Ovary (tissue), 9 donors: ENCODE results near the gene POU2AF2. TPM values are rescaled to one million over a fixed set of nuclear protein-coding genes. Genes with fewer than 3 reads are reported as not detected.
"Not testable (repeated sequence)": the region's sequence is repeated elsewhere in the genome, so short reads cannot be mapped to it uniquely, and the experiment has no call there.

Source experiments
- DNase-seq, 5 donors: peaks; one replicate each; pipeline ENCODE4 v3.0.0-alpha.2; 2019 to 2020
- H3K27ac ChIP-seq, 2 donors: fragments of 200-600 bp; one replicate each; pipeline versions ENCODE4 v1.5.1 to v1.8.0; 2019 to 2022
- H3K27me3 ChIP-seq: fragments of 200-600 bp; one replicate; pipeline ENCODE4 v1.8.0; 2022
- H3K36me3 ChIP-seq: fragments of 200-600 bp; sonication (generic); one replicate; pipeline ENCODE4 v1.5.1; 2019
- H3K4me1 ChIP-seq: one replicate; pipeline ENCODE4 v1.8.1; 2013; ENCODE audit warnings: mild to moderate bottlenecking, moderate library complexity; ENCODE audit not compliant: insufficient read depth
- H3K4me3 ChIP-seq: fragments of 200-600 bp; sonication (generic); one replicate; pipeline ENCODE4 v1.5.1; 2017
- H3K9me3 ChIP-seq, 2 donors: fragments of 200-600 bp in 1 of 2; sonication (generic) in 1 of 2; one replicate each; pipeline versions ENCODE4 v1.5.1 to v1.8.1; 2013 to 2019; ENCODE audit warnings: mild to moderate bottlenecking in 1 of 2, moderate library complexity in 1 of 2
- EP300 ChIP-seq: sonication (generic); formaldehyde crosslinking; IDR thresholded peaks from one replicate; pipeline ENCODE4 v1.6.1; 2017; ENCODE audit warnings: antibody characterized with exemption
- POLR2A ChIP-seq: fragments of 450-650 bp; IDR thresholded peaks from one replicate; pipeline ENCODE4 v1.6.1; 2017; ENCODE audit warnings: antibody characterized with exemption, mild to moderate bottlenecking, moderate library complexity
- WGBS, 3 donors: extraction: QIAGEN DNeasy Blood & Tissue Kit in 1 of 3; methylation state at CpG; one replicate each; pipeline versions ENCODE4 v1.1.5 to v1.1.7; 2013 to 2017; 5-methylcytosine and 5-hydroxymethylcytosine counted together
- intact Hi-C, 4 donors: fragments of 100-400 bp; cut with DNase I; formaldehyde crosslinking; loops; one replicate each; pipeline versions ENCODE4 v1.11.0 to v1.15.1; 2022 to 2023
- polyA plus RNA-seq, 2 donors: library from polyadenylated mRNA; stranded (reverse); fragments of 200-250 nt in 1 of 2; fragments of 350-450 nt in 1 of 2; fragmentation: Illumina TruSeq in 1 of 2; extraction: RNeasy Lipid Tissue Mini Kit (QIAGEN cat#74804) in 1 of 2; gene quantifications; one replicate each; pipeline ENCODE4 v1.2.3, GENCODE V29; 2013 to 2014
- total RNA-seq, 7 donors: library from RNA; depleted of rRNA in 2 of 7; stranded (reverse); fragments of >200 nt in 2 of 7; fragmentation: NEBNext Ultra II Directional in 3 of 7; extraction: Animal tissue kit (Norgen Biotek cat#: 25700) in 3 of 7; gene quantifications; one replicate each; pipeline versions ENCODE4 v1.1.0 to v1.2.4, GENCODE V29; 2016 to 2023
- TF ChIP-seq, protein P1 (sequence below), 3 donors: fragments of 450-650 bp in 2 of 3; fragments of 200-600 bp in 1 of 3; IDR thresholded peaks; one replicate each; pipeline versions ENCODE4 v1.5.1 to v1.8.0; 2016 to 2022; ENCODE audit warnings: antibody characterized with exemption in 3 of 3, mild to moderate bottlenecking in 1 of 3
- donor health status: DM: no; HTN: no; CAD: no; lungs with moderate emphysema.
- donor health status: DM: no; HTN: no; CAD: no.
- donor health status: Bipolar disorder and iron deficiency.
- donor health status: DM: yes; HTN: yes; CAD: no.
- donor health status: DM: no; HTN: no; CAD: no.
- donor health status: DM: yes; HTN: yes; CAD: no.

POU2AF2 gene
- total and polyA plus RNA-seq, 9 donors, result 0.07 to 1.8 (median 0.30) TPM; not detected in 2

DNA sequence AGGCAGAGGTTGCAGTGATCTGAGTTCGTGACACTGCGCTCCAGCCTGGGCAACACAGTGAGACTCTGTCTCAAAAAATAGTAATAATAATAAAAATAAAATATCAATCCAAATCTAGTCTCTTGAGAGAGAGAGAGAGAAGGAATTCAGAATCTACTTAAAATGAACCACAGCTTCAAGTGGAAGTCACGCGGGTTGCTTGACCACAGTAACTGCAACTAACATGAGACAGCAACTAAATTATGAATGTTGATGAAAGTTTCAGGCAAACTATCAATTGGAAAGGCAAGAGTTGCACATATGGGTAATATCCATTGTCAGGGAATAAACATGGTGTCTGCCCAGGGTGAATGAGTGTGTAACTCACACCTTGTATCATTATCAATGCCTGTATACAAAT, 12.5 kb downstream of the POU2AF2 start:
- H3K4me3 ChIP-seq, result no peak overlapping the region
- H3K27me3 ChIP-seq, result no peaks in the 10 kb centered on the region
- no peaks in the 10 kb centered on the region for H3K9me3 ChIP-seq
- WGBS, 3 donors, result 88 to 96% (median 94%) methylated on average over 4 of the region's 4 CpGs
- no peak for DNase-seq
- no peak for TF ChIP-seq POLR2A
- TF ChIP-seq, protein P1, sequence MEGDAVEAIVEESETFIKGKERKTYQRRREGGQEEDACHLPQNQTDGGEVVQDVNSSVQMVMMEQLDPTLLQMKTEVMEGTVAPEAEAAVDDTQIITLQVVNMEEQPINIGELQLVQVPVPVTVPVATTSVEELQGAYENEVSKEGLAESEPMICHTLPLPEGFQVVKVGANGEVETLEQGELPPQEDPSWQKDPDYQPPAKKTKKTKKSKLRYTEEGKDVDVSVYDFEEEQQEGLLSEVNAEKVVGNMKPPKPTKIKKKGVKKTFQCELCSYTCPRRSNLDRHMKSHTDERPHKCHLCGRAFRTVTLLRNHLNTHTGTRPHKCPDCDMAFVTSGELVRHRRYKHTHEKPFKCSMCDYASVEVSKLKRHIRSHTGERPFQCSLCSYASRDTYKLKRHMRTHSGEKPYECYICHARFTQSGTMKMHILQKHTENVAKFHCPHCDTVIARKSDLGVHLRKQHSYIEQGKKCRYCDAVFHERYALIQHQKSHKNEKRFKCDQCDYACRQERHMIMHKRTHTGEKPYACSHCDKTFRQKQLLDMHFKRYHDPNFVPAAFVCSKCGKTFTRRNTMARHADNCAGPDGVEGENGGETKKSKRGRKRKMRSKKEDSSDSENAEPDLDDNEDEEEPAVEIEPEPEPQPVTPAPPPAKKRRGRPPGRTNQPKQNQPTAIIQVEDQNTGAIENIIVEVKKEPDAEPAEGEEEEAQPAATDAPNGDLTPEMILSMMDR (IDR thresholded peaks at IDR 0.05), result no peak
- TF ChIP-seq EP300, result no peak
- H3K27ac ChIP-seq, result no peak overlapping the region
- intact Hi-C loops, result no loop called here
- H3K36me3 ChIP-seq, result no peaks in the 10 kb centered on the region
- no peaks in the 10 kb centered on the region for H3K4me1 ChIP-seq

DNA sequence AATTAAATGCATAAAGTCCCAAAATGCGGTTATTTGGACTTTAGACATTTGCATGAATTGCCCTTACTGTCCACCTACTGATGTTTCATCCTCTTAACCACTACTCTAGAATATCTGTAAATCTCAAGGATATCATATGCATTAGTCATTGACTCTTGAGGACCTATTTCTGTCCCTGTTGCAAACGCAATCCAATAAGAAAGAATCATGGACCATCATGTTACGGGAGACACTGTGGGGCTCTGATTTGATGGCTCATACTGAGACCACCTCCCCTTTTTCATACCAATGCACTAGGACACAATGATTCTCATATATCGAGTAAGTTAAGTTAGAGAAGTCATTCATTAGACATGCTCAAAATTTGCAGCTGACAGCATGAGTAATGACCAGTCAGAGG, 14.4 kb downstream of the POU2AF2 start:
- Histone ChIP-seq H3K27me3 (no peaks in the 10 kb centered on the region), H3K27ac (no peak overlapping the region), H3K4me3 (no peak overlapping the region), H3K36me3 (no peaks in the 10 kb centered on the region), H3K9me3 (no peaks in the 10 kb centered on the region), H3K4me1 (no peaks in the 10 kb centered on the region)
- intact Hi-C loops, result no loop called here
- 91 to 95% (median 94%) methylated on average over 4 of the region's 4 CpGs for WGBS, 3 donors
- DNase-seq, result no peak
- TF ChIP-seq, protein P1 (IDR thresholded peaks at IDR 0.05), result no peak
- TF ChIP-seq POLR2A, result no peak
- no peak for TF ChIP-seq EP300

DNA sequence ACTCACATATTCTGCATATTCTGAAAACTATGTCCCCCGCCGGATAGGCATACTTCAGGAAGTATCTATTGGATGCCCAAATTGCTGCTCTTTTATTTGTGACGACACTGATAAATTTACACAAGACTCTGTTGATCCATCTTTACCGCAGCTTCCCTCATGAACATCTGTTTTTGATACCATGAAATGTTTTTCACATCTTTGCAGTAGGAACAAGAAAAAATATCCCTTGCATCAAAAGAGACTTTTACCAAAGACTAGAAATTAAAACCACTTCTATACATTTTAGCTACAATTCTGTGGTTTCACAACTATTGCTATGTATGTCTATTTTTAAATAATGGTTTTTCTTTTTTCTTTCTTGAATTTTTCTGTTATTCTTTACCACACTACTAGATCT, 15.3 kb downstream of the POU2AF2 start:
- 79 to 85% (median 84%) methylated on average over 4 of the region's 4 CpGs for WGBS, 3 donors
- intact Hi-C loops, result no loop called here
- Histone ChIP-seq H3K36me3 (no peaks in the 10 kb centered on the region), H3K9me3 (no peaks in the 10 kb centered on the region), H3K4me3 (no peak overlapping the region), H3K4me1 (no peaks in the 10 kb centered on the region), H3K27ac (no peak overlapping the region), H3K27me3 (no peaks in the 10 kb centered on the region)
- TF ChIP-seq POLR2A, result no peak
- TF ChIP-seq EP300, result no peak
- TF ChIP-seq, protein P1 (IDR thresholded peaks at IDR 0.05), result no peak
- no peak for DNase-seq

DNA sequence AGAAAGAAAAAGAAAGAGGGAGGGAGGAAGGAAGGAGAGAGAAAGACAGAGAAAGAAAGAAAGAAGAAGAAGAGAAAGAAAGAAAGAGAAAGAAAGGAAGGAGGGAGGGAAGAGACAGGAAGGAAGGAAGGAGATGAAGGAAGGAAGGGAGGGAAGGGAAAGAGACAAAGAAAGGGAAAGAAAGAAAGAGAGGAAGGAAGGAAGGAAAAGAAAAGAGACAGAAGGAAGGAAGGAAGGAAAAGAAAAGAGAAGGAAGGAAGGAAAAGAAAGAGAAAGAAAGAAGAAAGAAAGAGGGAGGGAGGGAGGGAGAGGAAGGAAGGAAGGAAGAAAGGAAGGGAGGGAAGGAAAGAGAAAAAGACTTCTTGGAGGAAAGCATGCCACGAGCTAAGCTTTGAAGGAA, 19.1 kb downstream of the POU2AF2 start:
- no peak for DNase-seq
- WGBS, 3 donors, result 87 to 90% (median 87%) methylated on average over 1 of the region's 1 CpG
- Histone ChIP-seq H3K27ac (no peak overlapping the region), H3K4me3 (no peak overlapping the region), H3K27me3 (no peaks in the 10 kb centered on the region), H3K4me1 (no peaks in the 10 kb centered on the region), H3K9me3 (no peaks in the 10 kb centered on the region), H3K36me3 (no peaks in the 10 kb centered on the region)
- TF ChIP-seq, protein P1 (IDR thresholded peaks at IDR 0.05), result no peak
- no peak for TF ChIP-seq POLR2A
- no peak for TF ChIP-seq EP300
- intact Hi-C loops, result no loop called here

DNA sequence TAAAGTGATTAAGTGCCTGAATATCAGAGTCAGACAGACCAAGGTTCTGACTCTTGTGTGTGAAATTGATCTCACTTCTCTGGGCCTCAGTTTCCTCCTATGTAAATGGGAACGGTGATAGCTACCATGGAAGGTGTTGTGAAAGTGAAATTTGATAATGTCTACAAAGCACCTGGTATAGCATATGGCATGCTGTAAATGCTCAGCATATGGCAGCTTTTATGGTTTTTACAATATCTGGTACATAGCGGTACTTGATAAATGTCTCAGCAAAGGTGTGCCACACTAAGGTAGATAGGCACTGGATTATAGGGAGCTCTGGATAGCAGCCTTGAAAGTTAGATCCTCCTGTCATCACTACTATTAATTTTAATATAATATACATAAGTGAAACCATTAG, 19.9 kb downstream of the POU2AF2 start:
- intact Hi-C loops, result no loop called here
- TF ChIP-seq EP300, result no peak
- TF ChIP-seq, protein P1 (IDR thresholded peaks at IDR 0.05), result no peak
- no peak for TF ChIP-seq POLR2A
- no peaks in the 10 kb centered on the region for H3K9me3 ChIP-seq
- 91 to 100% (median 91%) methylated on average over 2 of the region's 2 CpGs for WGBS, 3 donors
- no peak for DNase-seq
- H3K36me3 ChIP-seq, result no peaks in the 10 kb centered on the region
- H3K27me3 ChIP-seq, result no peaks in the 10 kb centered on the region
- no peak overlapping the region for H3K4me3 ChIP-seq
- no peak overlapping the region for H3K27ac ChIP-seq
- H3K4me1 ChIP-seq, result no peaks in the 10 kb centered on the region

DNA sequence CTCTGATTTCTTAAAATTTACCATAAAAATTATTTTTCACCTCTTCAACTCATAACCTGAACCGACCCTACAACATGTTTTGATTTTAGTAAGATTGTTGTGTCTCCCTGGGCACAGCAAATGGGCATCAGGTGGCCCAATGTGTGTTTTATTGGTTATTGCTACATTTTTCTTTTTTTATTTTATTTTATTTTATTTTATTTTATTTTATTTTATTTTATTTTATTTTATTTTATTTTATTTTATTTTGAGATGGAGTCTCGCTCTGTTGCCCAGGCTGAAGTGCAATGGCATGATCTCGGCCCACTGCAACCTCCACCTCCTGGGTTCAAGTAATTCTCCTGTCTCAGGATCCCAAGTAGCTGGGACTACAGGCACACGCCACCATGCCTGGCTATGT, 22.8 kb downstream of the POU2AF2 start:
- H3K9me3 ChIP-seq, intact Hi-C loops: not testable (repeated sequence)
- WGBS, 3 donors, result 54 to 80% (median 63%) methylated on average over 4 of the region's 4 CpGs

More for the DNA sequence above, 22.8 kb downstream of the POU2AF2 start:
- not testable (repeated sequence) for H3K4me3 ChIP-seq, H3K27me3 ChIP-seq, H3K27ac ChIP-seq, H3K36me3 ChIP-seq, DNase-seq, H3K4me1 ChIP-seq
